Measurements from ENCODE around the gene EMILIN3.

The EMILIN3 gene

GRCh38 chr20:41349266-41349665 lies 17.4 kb downstream of the EMILIN3 start:
- Histone ChIP-seq H3K36me3 (ENCODE audit: control insufficient read depth, insufficient read depth, low read length) (no peaks in the 10 kb centered on the region), H3K9ac (ENCODE audit: low read depth, low read length) (no peak overlapping the region), H3K27me3 (ENCODE audit: control insufficient read depth, insufficient read depth, low read length) (no peaks in the 10 kb centered on the region), H3K9me3 (ENCODE audit: control insufficient read depth, insufficient read depth, low read length) (no peaks in the 10 kb centered on the region), H3K4me1 (ENCODE audit: control insufficient read depth, insufficient read depth, low read length) (no peaks in the 10 kb centered on the region), H3K4me3 (ENCODE audit: low read depth, low read length) (no peak overlapping the region)

GRCh38 chr20:41348430-41349172 lies 18.0 kb downstream of the EMILIN3 start:
- Histone ChIP-seq H3K9ac (ENCODE audit: low read depth, low read length) (no peak overlapping the region), H3K27me3 (ENCODE audit: control insufficient read depth, insufficient read depth, low read length) (no peaks in the 10 kb centered on the region), H3K4me3 (ENCODE audit: low read depth, low read length) (no peak overlapping the region), H3K4me1 (ENCODE audit: control insufficient read depth, insufficient read depth, low read length) (no peaks in the 10 kb centered on the region), H3K36me3 (ENCODE audit: control insufficient read depth, insufficient read depth, low read length) (no peaks in the 10 kb centered on the region), H3K9me3 (ENCODE audit: control insufficient read depth, insufficient read depth, low read length) (no peaks in the 10 kb centered on the region)

GRCh38 chr20:41347523-41348429 lies 18.8 kb downstream of the EMILIN3 start:
- Histone ChIP-seq H3K9me3 (ENCODE audit: control insufficient read depth, insufficient read depth, low read length) (no peaks in the 10 kb centered on the region), H3K36me3 (ENCODE audit: control insufficient read depth, insufficient read depth, low read length) (no peaks in the 10 kb centered on the region), H3K4me1 (ENCODE audit: control insufficient read depth, insufficient read depth, low read length) (no peaks in the 10 kb centered on the region), H3K9ac (ENCODE audit: low read depth, low read length) (no peak overlapping the region), H3K4me3 (ENCODE audit: low read depth, low read length) (no peak overlapping the region), H3K27me3 (ENCODE audit: control insufficient read depth, insufficient read depth, low read length) (no peaks in the 10 kb centered on the region)

- Histone ChIP-seq H3K9me3 (ENCODE audit: control insufficient read depth, insufficient read depth, low read length) (no peaks in the 10 kb centered on the region), H3K4me3 (ENCODE audit: low read depth, low read length) (no peak overlapping the region), H3K9ac (ENCODE audit: low read depth, low read length) (no peak overlapping the region), H3K36me3 (ENCODE audit: control insufficient read depth, insufficient read depth, low read length) (no peaks in the 10 kb centered on the region), H3K4me1 (ENCODE audit: control insufficient read depth, insufficient read depth, low read length) (peaks cover 4% of the 10 kb centered on the region), H3K27me3 (ENCODE audit: control insufficient read depth, insufficient read depth, low read length) (no peaks in the 10 kb centered on the region)
Measured at GRCh38 chr20:41345729-41346067, 20.9 kb downstream of the EMILIN3 start.

- no peak overlapping the region for H3K4me3 ChIP-seq (ENCODE audit: low read depth, low read length)
- H3K9ac ChIP-seq (ENCODE audit: low read depth, low read length), result no peak overlapping the region
- H3K4me1 ChIP-seq (ENCODE audit: control insufficient read depth, insufficient read depth, low read length), result peaks cover 4% of the 10 kb centered on the region
- H3K9me3 ChIP-seq (ENCODE audit: control insufficient read depth, insufficient read depth, low read length), result no peaks in the 10 kb centered on the region
- H3K27me3 ChIP-seq (ENCODE audit: control insufficient read depth, insufficient read depth, low read length), result no peaks in the 10 kb centered on the region
- H3K36me3 ChIP-seq (ENCODE audit: control insufficient read depth, insufficient read depth, low read length), result no peaks in the 10 kb centered on the region
Measured at GRCh38 chr20:41344938-41345728, 21.5 kb downstream of the EMILIN3 start.

- Histone ChIP-seq H3K9ac (ENCODE audit: low read depth, low read length) (no peak overlapping the region), H3K27me3 (ENCODE audit: control insufficient read depth, insufficient read depth, low read length) (peaks cover 2% of the 10 kb centered on the region), H3K4me3 (ENCODE audit: low read depth, low read length) (no peak overlapping the region), H3K9me3 (ENCODE audit: control insufficient read depth, insufficient read depth, low read length) (no peaks in the 10 kb centered on the region), H3K36me3 (ENCODE audit: control insufficient read depth, insufficient read depth, low read length) (no peaks in the 10 kb centered on the region), H3K4me1 (ENCODE audit: control insufficient read depth, insufficient read depth, low read length) (peaks cover 6% of the 10 kb centered on the region)
Measured at GRCh38 chr20:41344477-41344876, 22.1 kb downstream of the EMILIN3 start.

GRCh38 chr20:41342474-41343464 lies 23.8 kb downstream of the EMILIN3 start:
- peaks cover 8% of the 10 kb centered on the region for H3K4me1 ChIP-seq (ENCODE audit: control insufficient read depth, insufficient read depth, low read length)
- no peak overlapping the region for H3K9ac ChIP-seq (ENCODE audit: low read depth, low read length)
- no peak overlapping the region for H3K4me3 ChIP-seq (ENCODE audit: low read depth, low read length)
- peaks cover 8% of the 10 kb centered on the region for H3K27me3 ChIP-seq (ENCODE audit: control insufficient read depth, insufficient read depth, low read length)
- no peaks in the 10 kb centered on the region for H3K9me3 ChIP-seq (ENCODE audit: control insufficient read depth, insufficient read depth, low read length)
- no peaks in the 10 kb centered on the region for H3K36me3 ChIP-seq (ENCODE audit: control insufficient read depth, insufficient read depth, low read length)

- Histone ChIP-seq H3K9ac (ENCODE audit: low read depth, low read length) (peak within 1 kb of the TSS; percentile 47), H3K27me3 (ENCODE audit: control insufficient read depth, insufficient read depth, low read length) (peaks cover 8% of the 10 kb centered on the region), H3K36me3 (ENCODE audit: control insufficient read depth, insufficient read depth, low read length) (no peaks in the 10 kb centered on the region), H3K9me3 (ENCODE audit: control insufficient read depth, insufficient read depth, low read length) (no peaks in the 10 kb centered on the region), H3K4me1 (ENCODE audit: control insufficient read depth, insufficient read depth, low read length) (peaks cover 8% of the 10 kb centered on the region), H3K4me3 (ENCODE audit: low read depth, low read length) (peak within 1 kb of the TSS; percentile 60)
Measured at GRCh38 chr20:41340327-41341055, 26.1 kb downstream of the EMILIN3 start, which contains the start of gene LPIN3. Gene LPIN3, plus strand, starts transcription at chr20:41340821. Its CDS starts 4,983 bp downstream, at chr20:41345804.

GRCh38 chr20:41339957-41340326 lies 26.7 kb downstream of the EMILIN3 start:
- Histone ChIP-seq H3K9ac (ENCODE audit: low read depth, low read length) (no peak overlapping the region), H3K4me3 (ENCODE audit: low read depth, low read length) (peak overlapping the region; percentile 60), H3K4me1 (ENCODE audit: control insufficient read depth, insufficient read depth, low read length) (peaks cover 8% of the 10 kb centered on the region), H3K36me3 (ENCODE audit: control insufficient read depth, insufficient read depth, low read length) (no peaks in the 10 kb centered on the region), H3K9me3 (ENCODE audit: control insufficient read depth, insufficient read depth, low read length) (no peaks in the 10 kb centered on the region), H3K27me3 (ENCODE audit: control insufficient read depth, insufficient read depth, low read length) (peaks cover 8% of the 10 kb centered on the region)

GRCh38 chr20:41336711-41337492 lies 29.7 kb downstream of the EMILIN3 start:
- peaks cover 8% of the 10 kb centered on the region for H3K27me3 ChIP-seq (ENCODE audit: control insufficient read depth, insufficient read depth, low read length)
- H3K4me1 ChIP-seq (ENCODE audit: control insufficient read depth, insufficient read depth, low read length), result peaks cover 8% of the 10 kb centered on the region
- H3K4me3 ChIP-seq (ENCODE audit: low read depth, low read length), result no peak overlapping the region
- no peaks in the 10 kb centered on the region for H3K9me3 ChIP-seq (ENCODE audit: control insufficient read depth, insufficient read depth, low read length)
- H3K36me3 ChIP-seq (ENCODE audit: control insufficient read depth, insufficient read depth, low read length), result no peaks in the 10 kb centered on the region
- H3K9ac ChIP-seq (ENCODE audit: low read depth, low read length), result no peak overlapping the region

All from iPS-15b (cell line).